Prostate gland (tissue), 2 donors: ENCODE measurements around the gene STC2.

Source experiments
- POLR2A ChIP-seq: fragments of 450-650 bp; IDR thresholded peaks from one replicate; pipeline ENCODE4 v1.6.1; 2016; ENCODE audit warnings: antibody characterized with exemption, mild to moderate bottlenecking
- TF ChIP-seq, protein P1 (sequence below), 4 experiments: fragments of 200-600 bp in 2 of 4; fragments of 450-650 bp in 2 of 4; sonication (generic) in 2 of 4; IDR thresholded peaks; 1 replicate in 3 of 4; 2 replicates in 1 of 4; pipeline ENCODE4 v1.5.1; 2016 to 2019; ENCODE audit warnings: antibody characterized with exemption in 4 of 4, mild to moderate bottlenecking in 2 of 4, moderate library complexity in 2 of 4

DNA sequence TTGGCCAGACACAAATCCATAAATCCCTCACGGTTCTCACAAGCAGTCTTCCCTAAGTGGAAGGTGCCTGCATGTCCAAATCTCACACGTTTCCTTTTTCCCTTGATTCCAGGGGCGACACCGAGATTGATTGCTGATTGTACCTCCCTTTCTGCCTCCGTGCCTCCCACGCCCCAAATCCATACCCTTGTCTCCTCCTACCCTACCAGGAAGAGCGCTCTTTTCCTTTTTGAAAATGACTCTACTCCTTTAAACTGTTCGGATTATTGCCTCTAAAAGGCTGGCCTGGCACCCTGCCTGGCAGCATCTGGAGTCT is 4.5 kb downstream of the STC2 start:
- TF ChIP-seq, protein P1, sequence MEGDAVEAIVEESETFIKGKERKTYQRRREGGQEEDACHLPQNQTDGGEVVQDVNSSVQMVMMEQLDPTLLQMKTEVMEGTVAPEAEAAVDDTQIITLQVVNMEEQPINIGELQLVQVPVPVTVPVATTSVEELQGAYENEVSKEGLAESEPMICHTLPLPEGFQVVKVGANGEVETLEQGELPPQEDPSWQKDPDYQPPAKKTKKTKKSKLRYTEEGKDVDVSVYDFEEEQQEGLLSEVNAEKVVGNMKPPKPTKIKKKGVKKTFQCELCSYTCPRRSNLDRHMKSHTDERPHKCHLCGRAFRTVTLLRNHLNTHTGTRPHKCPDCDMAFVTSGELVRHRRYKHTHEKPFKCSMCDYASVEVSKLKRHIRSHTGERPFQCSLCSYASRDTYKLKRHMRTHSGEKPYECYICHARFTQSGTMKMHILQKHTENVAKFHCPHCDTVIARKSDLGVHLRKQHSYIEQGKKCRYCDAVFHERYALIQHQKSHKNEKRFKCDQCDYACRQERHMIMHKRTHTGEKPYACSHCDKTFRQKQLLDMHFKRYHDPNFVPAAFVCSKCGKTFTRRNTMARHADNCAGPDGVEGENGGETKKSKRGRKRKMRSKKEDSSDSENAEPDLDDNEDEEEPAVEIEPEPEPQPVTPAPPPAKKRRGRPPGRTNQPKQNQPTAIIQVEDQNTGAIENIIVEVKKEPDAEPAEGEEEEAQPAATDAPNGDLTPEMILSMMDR (IDR thresholded peaks at IDR 0.05), result no peak
- no peak for TF ChIP-seq POLR2A
